IMR-90 (cell line): ENCODE results near the gene B9D1. TPM values are rescaled to one million over a fixed set of nuclear protein-coding genes. Genes with fewer than 3 reads are reported as not detected.

Experiments used
- ATAC-seq: fragments of 200-7000 bp; cut with Tn5 transposase; 2 replicates; pipeline ENCODE4 v1.9.1; 2020; ENCODE audit warnings: low read depth, mild to moderate bottlenecking, moderate library complexity
- BruUV-seq: library from RNA; stranded (reverse); fragments of 400-500 nt; replicated peaks from 2 replicates; lab custom pipeline; 2021; lab: Mats Ljungman, UMichigan
- CTCF ChIA-PET: fragments of 300-600 bp; formaldehyde crosslinking; extraction: SDS; loops from one replicate; lab custom pipeline; 2021; ENCODE audit warnings: antibody characterized with exemption; lab: Yijun Ruan, JAX
- POLR2A ChIA-PET: fragments of 300-600 bp; sonication (Branson Sonifier 250); formaldehyde crosslinking; loops from one replicate; lab custom pipeline; 2022; ENCODE audit warnings: antibody characterized with exemption; ENCODE audit not compliant: unreplicated experiment; lab: Charles Lee
- DNase-seq: peaks from one replicate; pipeline ENCODE4 v3.0.0; 2013
- H2AFZ ChIP-seq: replicated peaks from 2 replicates; pipeline ENCODE3; 2013; ENCODE audit warnings: low read length, mild to moderate bottlenecking; ENCODE audit not compliant: poor library complexity
- H2AK5ac ChIP-seq: 2 replicates; pipeline ENCODE4 v1.6.1; 2013; ENCODE audit warnings: low read depth, low read length, inconsistent platforms
- H2AK9ac ChIP-seq: replicated peaks from 2 replicates; pipeline ENCODE3; 2013; ENCODE audit warnings: mild to moderate bottlenecking, low read depth, low read length, moderate library complexity; ENCODE audit not compliant: poor library complexity
- H2BK120ac ChIP-seq: 2 replicates; pipeline ENCODE4 v1.6.1; 2013; ENCODE audit warnings: low read depth, low read length, inconsistent platforms
- H2BK15ac ChIP-seq: 3 replicates; pipeline ENCODE4 v1.6.1; 2013; ENCODE audit warnings: low read depth, low read length, inconsistent platforms
- H2BK20ac ChIP-seq: 2 replicates; pipeline ENCODE4 v1.6.1; 2013; ENCODE audit warnings: low read depth, mild to moderate bottlenecking, inconsistent platforms, low read length, moderate library complexity
- H2BK5ac ChIP-seq: 2 replicates; pipeline ENCODE4 v1.6.1; 2013; ENCODE audit warnings: mild to moderate bottlenecking, low read depth, low read length, inconsistent platforms; ENCODE audit not compliant: poor library complexity, severe bottlenecking
- H3K14ac ChIP-seq: replicated peaks from 2 replicates; pipeline ENCODE4 v1.6.1; 2013; ENCODE audit warnings: low read depth, low read length, inconsistent platforms
- H3K18ac ChIP-seq: 2 replicates; pipeline ENCODE4 v1.6.1; 2013; ENCODE audit warnings: low read depth, low read length, control low read depth
- H3K23ac ChIP-seq: 2 replicates; pipeline ENCODE4 v1.6.1; 2013; ENCODE audit warnings: low read depth, low read length, inconsistent platforms
- H3K27ac ChIP-seq: 2 replicates; pipeline ENCODE4 v1.5.1; 2013; ENCODE audit warnings: mild to moderate bottlenecking, control low read depth, low read length; ENCODE audit not compliant: insufficient read depth
- H3K27me3 ChIP-seq: 2 replicates; pipeline ENCODE4 v1.6.1; 2013; ENCODE audit warnings: low read length; ENCODE audit not compliant: control insufficient read depth, insufficient read depth
- H3K36me3 ChIP-seq: 2 replicates; pipeline ENCODE4 v1.6.1; 2013; ENCODE audit warnings: low read length, mixed read lengths; ENCODE audit not compliant: control insufficient read depth, insufficient read depth
- H3K4ac ChIP-seq: 2 replicates; pipeline ENCODE4 v1.6.1; 2013; ENCODE audit warnings: low read depth, low read length, inconsistent platforms
- H3K4me1 ChIP-seq: 2 replicates; pipeline ENCODE4 v1.6.1; 2013; ENCODE audit warnings: low read length, mixed read lengths; ENCODE audit not compliant: control insufficient read depth, insufficient read depth
- H3K4me2 ChIP-seq: 2 replicates; pipeline ENCODE4 v1.6.1; 2013; ENCODE audit warnings: low read depth, mild to moderate bottlenecking, control low read depth, low read length, moderate library complexity
- H3K4me3 ChIP-seq: 2 replicates; pipeline ENCODE4 v1.5.1; 2013; ENCODE audit warnings: low read depth, mild to moderate bottlenecking, control low read depth, low read length, moderate library complexity; ENCODE audit not compliant: insufficient read depth
- H3K56ac ChIP-seq: 2 replicates; pipeline ENCODE4 v1.6.1; 2013; ENCODE audit warnings: low read length, inconsistent platforms; ENCODE audit not compliant: insufficient read depth; ENCODE audit errors: extremely low read depth
- H3K79me1 ChIP-seq, 2 experiments: 2 replicates each; pipeline ENCODE4 v1.6.1; 2013; ENCODE audit warnings: low read length in 2 of 2, inconsistent platforms in 1 of 2, low read depth in 1 of 2
- H3K9ac ChIP-seq: 2 replicates; pipeline ENCODE4 v1.6.1; 2013; ENCODE audit warnings: low read depth, low read length, control low read depth
- H3K9me1 ChIP-seq: 2 replicates; pipeline ENCODE4 v1.6.1; 2013; ENCODE audit warnings: low read length, inconsistent platforms; ENCODE audit not compliant: insufficient read depth
- H3K9me3 ChIP-seq: 2 replicates; pipeline ENCODE4 v1.6.1; 2013; ENCODE audit warnings: low read length; ENCODE audit not compliant: control insufficient read depth, insufficient read depth
- H4K20me1 ChIP-seq: 2 replicates; pipeline ENCODE4 v1.6.1; 2013; ENCODE audit warnings: low read length, inconsistent platforms; ENCODE audit not compliant: insufficient read depth
- H4K5ac ChIP-seq: 2 replicates; pipeline ENCODE4 v1.6.1; 2013; ENCODE audit warnings: mild to moderate bottlenecking, low read depth, low read length, control low read depth
- H4K8ac ChIP-seq, 2 experiments: 2 replicates each; pipeline ENCODE4 v1.6.1; 2013; ENCODE audit warnings: low read depth in 2 of 2, low read length in 2 of 2, control low read depth in 1 of 2, inconsistent platforms in 1 of 2
- H4K91ac ChIP-seq: 2 replicates; pipeline ENCODE4 v1.6.1; 2013; ENCODE audit warnings: low read depth, low read length, inconsistent platforms; ENCODE audit not compliant: insufficient read depth
- CTCF ChIP-seq: conservative IDR thresholded peaks from 2 replicates; pipeline ENCODE4 v1.5.1; 2012; ENCODE audit warnings: mild to moderate bottlenecking, low read depth, low read length, improper control_type of control experiment
- ELK1 ChIP-seq: fragments of 150-350 bp; IDR thresholded peaks from 2 replicates; pipeline ENCODE4 v1.6.1; 2016; ENCODE audit warnings: low read depth, mild to moderate bottlenecking, low read length, moderate library complexity, borderline replicate concordance
- FOS ChIP-seq: fragments of 150-350 bp; IDR thresholded peaks from 2 replicates; pipeline ENCODE4 v1.6.1; 2016; ENCODE audit warnings: low read depth, low read length
- NFE2L2 ChIP-seq: fragments of 150-350 bp; IDR thresholded peaks from 2 replicates; pipeline ENCODE4 v1.6.1; 2016; ENCODE audit warnings: low read depth, mild to moderate bottlenecking, low read length
- POLR2A ChIP-seq: IDR thresholded peaks from 2 replicates; pipeline ENCODE4 v1.6.1; 2012; ENCODE audit warnings: mild to moderate bottlenecking, low read depth, low read length
- RFX5 ChIP-seq: IDR thresholded peaks from 2 replicates; pipeline ENCODE4 v1.8.0; 2012; ENCODE audit warnings: low read depth, mild to moderate bottlenecking, low read length, moderate library complexity
- WGBS, 2 experiments: methylation state at CpG; one replicate each; pipeline versions ENCODE4 v1.1.5 to v1.1.7; 2013; ENCODE audit warnings: missing lambda C conversion rate in 2 of 2; ENCODE audit not compliant: insufficient read length in 1 of 2; ENCODE audit errors: extremely low coverage in 2 of 2; 5-methylcytosine and 5-hydroxymethylcytosine counted together
- dilution Hi-C: fragments of 300-500 bp; cut with HindIII; formaldehyde crosslinking; loops from one replicate; pipeline ENCODE4 v1.14.3; 2018; ENCODE audit warnings: low sequenced_read_pairs; ENCODE audit not compliant: unreplicated experiment
- in situ Hi-C: fragments of 300-500 bp; cut with MboI; formaldehyde crosslinking; loops from 3 replicates; pipeline ENCODE4 v1.14.3; 2019; ENCODE audit warnings: low sequenced_read_pairs, inconsistent platforms, mixed read lengths
- intact Hi-C: fragments of 100-400 bp; cut with micrococcal nuclease; formaldehyde crosslinking; loops from 2 replicates; pipeline ENCODE4 v1.10.0; 2022
- polyA plus RNA-seq, 3 experiments: library from polyadenylated mRNA; depleted of rRNA; stranded (reverse); fragments of >200 nt; gene quantifications; 2 replicates each; pipeline ENCODE4 v1.2.3, GENCODE V29; 2012; ENCODE audit warnings: low replicate concordance in 1 of 3
- total RNA-seq: library from RNA; depleted of rRNA; stranded (reverse); fragments of >200 nt; gene quantifications from 2 replicates; pipeline ENCODE4 v1.2.3, GENCODE V29; 2012

B9D1 gene
- total and polyA plus RNA-seq, 2 of the 4 experiments (the other 2 are of a cell fraction), result 42.5 to 43.8 TPM

DNA sequence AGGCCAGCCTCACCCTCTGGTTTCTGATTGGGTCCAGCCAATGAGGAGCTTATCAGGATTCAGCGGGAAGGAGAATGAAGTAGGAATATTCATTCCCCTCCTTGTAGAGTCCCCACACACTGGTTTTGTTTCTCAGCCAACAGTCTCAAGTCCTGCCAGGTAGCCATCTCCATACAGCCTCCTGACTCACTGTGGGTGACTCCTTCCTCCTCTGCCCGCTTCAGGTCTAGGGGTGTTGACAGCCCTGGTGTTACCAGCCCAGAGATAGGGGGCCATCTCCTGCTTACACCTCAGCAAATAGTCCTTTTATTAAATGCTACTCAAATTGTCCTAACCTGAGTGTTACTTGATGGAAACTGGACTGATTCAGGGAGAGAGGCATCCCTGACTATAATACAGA lies 28.4 kb upstream of the B9D1 start:
- no peak overlapping the region for H2BK20ac ChIP-seq
- no peak overlapping the region; the same call in 1 of the 2 replicates for H3K18ac ChIP-seq
- no CpG with 5 or more reads among the region's 2 CpGs for WGBS, 2 experiments
- no peak overlapping the region for H3K9ac ChIP-seq
- no peak overlapping the region for H3K27ac ChIP-seq
- BruUV-seq, result no TSS peak
- no peaks in the 10 kb centered on the region for H3K9me3 ChIP-seq
- H3K36me3 ChIP-seq, result peaks cover 4% of the 10 kb centered on the region; the same call in 1 of the 2 replicates
- ChIA-PET CTCF (no interaction called here), POLR2A (no interaction called here)
- DNase-seq (no peak), ATAC-seq (no peak)
- H4K5ac ChIP-seq, result no peak overlapping the region; the same call in 1 of the 2 replicates
- dilution Hi-C loops, result no loop called here
- H3K23ac ChIP-seq, result no peak overlapping the region
- intact Hi-C loops, result no loop called here
- peaks cover 25% of the 10 kb centered on the region for H3K4me1 ChIP-seq
- H2BK120ac ChIP-seq, result no peak overlapping the region
- H3K79me1 ChIP-seq, result peaks cover 0 to 5% of the 10 kb centered on the region in 2 experiments; a peak in 2 of 4 replicates
- no peak overlapping the region for H3K14ac ChIP-seq
- no peak overlapping the region for H3K4me2 ChIP-seq
- H3K4ac ChIP-seq, result no peak overlapping the region
- H2BK15ac ChIP-seq, result no peak overlapping the region
- H4K20me1 ChIP-seq, result peaks cover 4% of the 10 kb centered on the region
- H2AFZ ChIP-seq, result no peak overlapping the region
- no peak overlapping the region for H4K91ac ChIP-seq
- no peak overlapping the region for H4K8ac ChIP-seq
- H3K9me1 ChIP-seq, result peaks cover 21% of the 10 kb centered on the region
- no peak overlapping the region for H2BK5ac ChIP-seq
- H3K56ac ChIP-seq, result no peak overlapping the region
- H2AK5ac ChIP-seq, result no peak overlapping the region; the same call in 1 of the 2 replicates
- in situ Hi-C loops, result no loop called here
- no peak overlapping the region for H3K4me3 ChIP-seq
- no peaks in the 10 kb centered on the region for H3K27me3 ChIP-seq
- no peak overlapping the region for H2AK9ac ChIP-seq
- TF ChIP-seq RFX5 (no peak), NFE2L2 (no peak), CTCF (no peak), FOS (no peak), ELK1 (no peak), POLR2A (no peak)
